Esophagus squamous epithelium (tissue), 5 donors: ENCODE results near the gene HIPK4. TPM values are rescaled to one million over a fixed set of nuclear protein-coding genes. Genes with fewer than 3 reads are reported as not detected.

Experiments
- DNase-seq: peaks from one replicate; lab custom pipeline; 2025; lab: John Stamatoyannopoulos, UW
- H3K27ac ChIP-seq, 4 donors: fragments of 200-600 bp; sonication (generic); one replicate each; pipeline ENCODE4 v1.5.1; 2016 to 2019; ENCODE audit warnings: mild to moderate bottlenecking in 1 of 4
- H3K27me3 ChIP-seq, 4 donors: fragments of 200-600 bp; sonication (generic); 1 replicate in 3 of 4; 2 replicates in 1 of 4; pipeline versions ENCODE4 v1.5.1 to v1.6.0; 2017 to 2021; ENCODE audit warnings: antibody characterized with exemption in 1 of 4
- H3K36me3 ChIP-seq, 3 donors: fragments of 200-600 bp; sonication (generic); one replicate each; pipeline ENCODE4 v1.5.1; 2016 to 2019
- H3K4me1 ChIP-seq, 3 donors: fragments of 200-600 bp; sonication (generic); one replicate each; pipeline ENCODE4 v1.5.1; 2017 to 2019
- H3K4me3 ChIP-seq, 4 donors: fragments of 200-600 bp; sonication (generic); 1 replicate in 3 of 4; 2 replicates in 1 of 4; pipeline ENCODE4 v1.5.1; 2016 to 2019; ENCODE audit warnings: mild to moderate bottlenecking in 2 of 4, moderate library complexity in 1 of 4
- H3K9me3 ChIP-seq, 3 donors: fragments of 200-600 bp; sonication (generic); one replicate each; pipeline ENCODE4 v1.5.1; 2016 to 2019
- CTCF ChIP-seq, 6 experiments: fragments of 450-650 bp in 4 of 6; fragments of 200-600 bp in 2 of 6; sonication (generic) in 2 of 6; IDR thresholded peaks; one replicate each; pipeline ENCODE4 v1.5.1; 2016 to 2019; ENCODE audit warnings: antibody characterized with exemption in 6 of 6, mild to moderate bottlenecking in 4 of 6, moderate library complexity in 4 of 6
- POLR2A ChIP-seq, 4 donors: fragments of 450-650 bp; IDR thresholded peaks; one replicate each; pipeline ENCODE4 v1.6.1; 2017; ENCODE audit warnings: antibody characterized with exemption in 4 of 4, mild to moderate bottlenecking in 4 of 4, moderate library complexity in 3 of 4
- WGBS, 2 donors: methylation state at CpG; one replicate each; pipeline ENCODE4 v1.1.5; 2018; 5-methylcytosine and 5-hydroxymethylcytosine counted together
- intact Hi-C: fragments of 100-400 bp; cut with DNase I; formaldehyde crosslinking; loops from one replicate; pipeline ENCODE4 v1.15.0; 2022
- total RNA-seq, 4 donors: library from RNA; depleted of rRNA; stranded (reverse); fragments of >200 nt; gene quantifications; one replicate each; pipeline ENCODE4 v1.1.0, GENCODE V29; 2016
- donor health status: DM: yes; HTN: yes; CAD: no.

Gene HIPK4
- total RNA-seq, 4 donors from 2014 or later: 0.19 TPM; not detected in 3

- 68 to 80% methylated on average over 5 to 6 of the region's 11 CpGs for WGBS, 2 donors
Measured at GRCh38 chr19:40379446-40380198, 10.4 kb downstream of the HIPK4 start.

GRCh38 chr19:40378509-40378908 lies 11.5 kb downstream of the HIPK4 start:
- no peak for TF ChIP-seq CTCF (IDR thresholded peaks at IDR 0.05)
- TF ChIP-seq POLR2A (IDR thresholded peaks at IDR 0.05): no peak
- Histone ChIP-seq H3K4me1 (no peaks in the 10 kb centered on the region), H3K27ac (no peak overlapping the region), H3K36me3 (peaks cover 2 to 78% (median 23%) of the 10 kb centered on the region in 3 donors), H3K9me3 (no peaks in the 10 kb centered on the region), H3K27me3 (no peaks in the 10 kb centered on the region), H3K4me3 (no peak overlapping the region)
- DNase-seq: no peak
- intact Hi-C loops: no loop called here
- 83% methylated on average over 1 of the region's 2 CpGs; no CpG with 5 or more reads in 1 of the 2 donors for WGBS, 2 donors

More at GRCh38 chr19:40379446-40380198, 10.4 kb downstream of the HIPK4 start:
- no peak for DNase-seq
- Histone ChIP-seq H3K4me3 (no peak overlapping the region), H3K27ac (no peak overlapping the region), H3K36me3 (peaks cover 0 to 67% (median 18%) of the 10 kb centered on the region in 3 donors), H3K27me3 (no peaks in the 10 kb centered on the region), H3K4me1 (no peaks in the 10 kb centered on the region), H3K9me3 (no peaks in the 10 kb centered on the region)
- intact Hi-C loops: no loop called here
- TF ChIP-seq CTCF (IDR thresholded peaks at IDR 0.05): no peak
- TF ChIP-seq POLR2A (IDR thresholded peaks at IDR 0.05): no peak

GRCh38 chr19:40377876-40378385 lies 12.1 kb downstream of the HIPK4 start:
- intact Hi-C loops: no loop called here
- Histone ChIP-seq H3K4me1 (no peaks in the 10 kb centered on the region), H3K4me3 (no peak overlapping the region), H3K9me3 (no peaks in the 10 kb centered on the region), H3K27ac (no peak overlapping the region), H3K36me3 (peaks cover 3 to 83% (median 24%) of the 10 kb centered on the region in 3 donors), H3K27me3 (no peaks in the 10 kb centered on the region)
- WGBS, 2 donors: 83 to 90% methylated on average over 2 to 5 of the region's 25 CpGs
- no peak for TF ChIP-seq CTCF (IDR thresholded peaks at IDR 0.05)
- TF ChIP-seq POLR2A (IDR thresholded peaks at IDR 0.05): no peak
- no peak for DNase-seq

GRCh38 chr19:40376286-40376862 lies 13.6 kb downstream of the HIPK4 start:
- no peak for DNase-seq
- H3K9me3 ChIP-seq: no peaks in the 10 kb centered on the region
- no peaks in the 10 kb centered on the region for H3K4me1 ChIP-seq
- H3K36me3 ChIP-seq: peaks cover 3 to 99% (median 27%) of the 10 kb centered on the region in 3 donors
- TF ChIP-seq POLR2A (IDR thresholded peaks at IDR 0.05): no peak
- TF ChIP-seq CTCF (IDR thresholded peaks at IDR 0.05): no peak
- intact Hi-C loops: no loop called here
- H3K27me3 ChIP-seq: no peaks in the 10 kb centered on the region
- 91 to 93% methylated on average over 7 to 16 of the region's 17 CpGs for WGBS, 2 donors
- no peak overlapping the region for H3K4me3 ChIP-seq
- no peak overlapping the region for H3K27ac ChIP-seq

GRCh38 chr19:40374084-40374483 lies 15.9 kb downstream of the HIPK4 start:
- no peaks in the 10 kb centered on the region for H3K4me1 ChIP-seq
- no peak for DNase-seq
- WGBS, 2 donors: 95 to 97% methylated on average over 6 of the region's 7 CpGs
- intact Hi-C loops: no loop called here
- no peak overlapping the region for H3K27ac ChIP-seq
- H3K36me3 ChIP-seq: peaks cover 3 to 100% (median 33%) of the 10 kb centered on the region in 3 donors
- no peak for TF ChIP-seq CTCF (IDR thresholded peaks at IDR 0.05)
- TF ChIP-seq POLR2A (IDR thresholded peaks at IDR 0.05): no peak
- H3K27me3 ChIP-seq: no peaks in the 10 kb centered on the region
- H3K4me3 ChIP-seq: no peak overlapping the region
- H3K9me3 ChIP-seq: no peaks in the 10 kb centered on the region
